HG03457 (cell line): ENCODE measurements around the gene CIDEA.

Experiments used
- ATAC-seq: cut with Tn5 transposase; IDR thresholded peaks from one replicate; pipeline ENCODE4 v1.9.1; 2021; ENCODE audit warnings: moderate number of reproducible peaks; ENCODE audit not compliant: unreplicated experiment

CIDEA gene

GRCh38 chr18:12315911-12316310 lies 61.8 kb downstream of the CIDEA start:
- no peak for ATAC-seq

- ATAC-seq: no peak
Observed at GRCh38 chr18:12317664-12318333, 63.6 kb downstream of the CIDEA start.

- no peak for ATAC-seq
Observed at GRCh38 chr18:12318334-12318697, 64.2 kb downstream of the CIDEA start.

GRCh38 chr18:12318857-12319256 lies 64.7 kb downstream of the CIDEA start:
- no peak for ATAC-seq

- peak; percentile 85 for ATAC-seq
Observed at GRCh38 chr18:12321333-12321732, 67.2 kb downstream of the CIDEA start.

- no peak for ATAC-seq
Observed at GRCh38 chr18:12324991-12325725, 71.0 kb downstream of the CIDEA start.

GRCh38 chr18:12325726-12326245 lies 71.6 kb downstream of the CIDEA start:
- no peak for ATAC-seq

- ATAC-seq: no peak
Observed at GRCh38 chr18:12326711-12327460, 72.7 kb downstream of the CIDEA start.
